HUES64 (cell line): ENCODE data around the gene GLIS2.

Source experiments
- H3K27ac ChIP-seq: 2 replicates; pipeline ENCODE4 v1.7.0; 2013; ENCODE audit warnings: low read depth, low read length, inconsistent platforms
- H3K27me3 ChIP-seq: 2 replicates; pipeline ENCODE4 v1.6.1; 2013; ENCODE audit warnings: mild to moderate bottlenecking, low read length; ENCODE audit not compliant: insufficient read depth
- H3K36me3 ChIP-seq: 2 replicates; pipeline ENCODE4 v1.6.1; 2013; ENCODE audit warnings: mild to moderate bottlenecking, low read length; ENCODE audit not compliant: insufficient read depth
- H3K4me1 ChIP-seq: 2 replicates; pipeline ENCODE4 v1.6.1; 2013; ENCODE audit warnings: mild to moderate bottlenecking, low read length, moderate library complexity; ENCODE audit not compliant: insufficient read depth
- H3K4me3 ChIP-seq: 2 replicates; pipeline ENCODE4 v1.5.1; 2013; ENCODE audit warnings: mild to moderate bottlenecking, low read length, moderate library complexity
- H3K9ac ChIP-seq: 2 replicates; pipeline ENCODE4 v1.6.1; 2013; ENCODE audit warnings: mild to moderate bottlenecking, low read depth, low read length
- H3K9me3 ChIP-seq: 2 replicates; pipeline ENCODE4 v1.6.1; 2013; ENCODE audit warnings: low read depth, low read length; ENCODE audit not compliant: insufficient read depth
- WGBS: fragments of 150-250, 120-280 bp; methylation state at CpG from one replicate; pipeline ENCODE4 v1.1.7; 2013; ENCODE audit warnings: missing lambda C conversion rate; 5-methylcytosine and 5-hydroxymethylcytosine counted together

The GLIS2 gene

GRCh38 chr16:4369007-4369733 lies 53.3 kb downstream of the GLIS2 start:
- H3K9ac ChIP-seq = no peak overlapping the region
- no peak overlapping the region for H3K27ac ChIP-seq
- no peaks in the 10 kb centered on the region for H3K9me3 ChIP-seq
- H3K4me1 ChIP-seq = peaks cover 26% of the 10 kb centered on the region
- H3K27me3 ChIP-seq = no peaks in the 10 kb centered on the region
- H3K36me3 ChIP-seq = no peaks in the 10 kb centered on the region
- no peak overlapping the region for H3K4me3 ChIP-seq
- WGBS = 84% methylated on average over 13 of the region's 13 CpGs

GRCh38 chr16:4370151-4370550 lies 54.3 kb downstream of the GLIS2 start:
- H3K9ac ChIP-seq = no peak overlapping the region
- no peaks in the 10 kb centered on the region for H3K9me3 ChIP-seq
- no peak overlapping the region for H3K27ac ChIP-seq
- no peak overlapping the region for H3K4me3 ChIP-seq
- H3K36me3 ChIP-seq = no peaks in the 10 kb centered on the region
- H3K4me1 ChIP-seq = peaks cover 35% of the 10 kb centered on the region
- H3K27me3 ChIP-seq = no peaks in the 10 kb centered on the region
- 89% methylated on average over 3 of the region's 3 CpGs for WGBS

- H3K4me3 ChIP-seq = peak overlapping the region; percentile 71; the same call in 1 of the 2 replicates
- H3K4me1 ChIP-seq = peaks cover 36% of the 10 kb centered on the region
- no peaks in the 10 kb centered on the region for H3K27me3 ChIP-seq
- H3K9ac ChIP-seq = no peak overlapping the region
- no peak overlapping the region for H3K27ac ChIP-seq
- no peaks in the 10 kb centered on the region for H3K9me3 ChIP-seq
- 79% methylated on average over 14 of the region's 14 CpGs for WGBS
- no peaks in the 10 kb centered on the region for H3K36me3 ChIP-seq
Measured at GRCh38 chr16:4370570-4371356, 54.9 kb downstream of the GLIS2 start.

- Histone ChIP-seq H3K9me3 (no peaks in the 10 kb centered on the region), H3K4me1 (peaks cover 36% of the 10 kb centered on the region), H3K36me3 (no peaks in the 10 kb centered on the region), H3K9ac (peak within 1 kb of the TSS; percentile 60), H3K27ac (no peak within 1 kb of the TSS), H3K27me3 (no peaks in the 10 kb centered on the region), H3K4me3 (peak within 1 kb of the TSS; percentile 71)
- WGBS = 6% methylated on average over 50 of the region's 50 CpGs
Measured at GRCh38 chr16:4371357-4372000, 55.6 kb downstream of the GLIS2 start, which contains the start of gene VASN. VASN (plus strand) TSS chr16:4371848; CDS start chr16:4380878, 9,030 bp downstream.

GRCh38 chr16:4372001-4372577 lies 56.2 kb downstream of the GLIS2 start:
- Histone ChIP-seq H3K27ac (no peak overlapping the region), H3K4me1 (peaks cover 39% of the 10 kb centered on the region), H3K9me3 (no peaks in the 10 kb centered on the region), H3K9ac (peak overlapping the region; percentile 60), H3K4me3 (peak overlapping the region; percentile 71), H3K36me3 (no peaks in the 10 kb centered on the region), H3K27me3 (no peaks in the 10 kb centered on the region)
- 3% methylated on average over 43 of the region's 43 CpGs for WGBS

GRCh38 chr16:4372578-4373355 lies 56.9 kb downstream of the GLIS2 start:
- Histone ChIP-seq H3K27ac (no peak overlapping the region; the same call in 1 of the 2 replicates), H3K27me3 (no peaks in the 10 kb centered on the region), H3K36me3 (no peaks in the 10 kb centered on the region), H3K4me1 (peaks cover 44% of the 10 kb centered on the region), H3K9me3 (no peaks in the 10 kb centered on the region), H3K4me3 (peak overlapping the region; percentile 71), H3K9ac (peak overlapping the region; percentile 60; the same call in 1 of the 2 replicates)
- WGBS = 36% methylated on average over 9 of the region's 10 CpGs

- peak overlapping the region; percentile 6; the same call in 1 of the 2 replicates for H3K4me3 ChIP-seq
- H3K4me1 ChIP-seq = peaks cover 47% of the 10 kb centered on the region
- H3K9ac ChIP-seq = 0 out of 2 replicates have a peak overlapping the region, but pooled peaks have one; percentile 15
- 52% methylated on average over 9 of the region's 9 CpGs for WGBS
- H3K36me3 ChIP-seq = no peaks in the 10 kb centered on the region
- no peaks in the 10 kb centered on the region for H3K9me3 ChIP-seq
- H3K27ac ChIP-seq = peak overlapping the region; percentile 47; the same call in 1 of the 2 replicates
- H3K27me3 ChIP-seq = no peaks in the 10 kb centered on the region
Measured at GRCh38 chr16:4373356-4373908, 57.6 kb downstream of the GLIS2 start.

- Histone ChIP-seq H3K27me3 (no peaks in the 10 kb centered on the region), H3K9me3 (no peaks in the 10 kb centered on the region), H3K4me3 (peak overlapping the region; percentile 6; the same call in 1 of the 2 replicates), H3K36me3 (no peaks in the 10 kb centered on the region), H3K27ac (peak overlapping the region; percentile 47; the same call in 1 of the 2 replicates), H3K4me1 (peaks cover 47% of the 10 kb centered on the region), H3K9ac (0 out of 2 replicates have a peak overlapping the region, but pooled peaks have one; percentile 15)
- WGBS = 27% methylated on average over 22 of the region's 30 CpGs
Measured at GRCh38 chr16:4373909-4374742, 58.3 kb downstream of the GLIS2 start.

- H3K27ac ChIP-seq = no peak overlapping the region
Measured at GRCh38 chr16:4375717-4376116, 59.9 kb downstream of the GLIS2 start.

More at GRCh38 chr16:4375717-4376116, 59.9 kb downstream of the GLIS2 start:
- H3K36me3 ChIP-seq = no peaks in the 10 kb centered on the region
- H3K27me3 ChIP-seq = no peaks in the 10 kb centered on the region
- 92% methylated on average over 15 of the region's 15 CpGs for WGBS
- peaks cover 47% of the 10 kb centered on the region for H3K4me1 ChIP-seq
- H3K9me3 ChIP-seq = no peaks in the 10 kb centered on the region
- no peak overlapping the region for H3K4me3 ChIP-seq
- H3K9ac ChIP-seq = no peak overlapping the region
